ENCODE data around the gene DIPK1C. TPM values are rescaled to one million over a fixed set of nuclear protein-coding genes. Genes with fewer than 3 reads are reported as not detected.
A peak's percentile ranks its signal among the peaks of the same experiment; 100 is the strongest.

The DIPK1C gene
- total and polyA plus RNA-seq, 3 experiments from 2014 or later = not detected

DNA sequence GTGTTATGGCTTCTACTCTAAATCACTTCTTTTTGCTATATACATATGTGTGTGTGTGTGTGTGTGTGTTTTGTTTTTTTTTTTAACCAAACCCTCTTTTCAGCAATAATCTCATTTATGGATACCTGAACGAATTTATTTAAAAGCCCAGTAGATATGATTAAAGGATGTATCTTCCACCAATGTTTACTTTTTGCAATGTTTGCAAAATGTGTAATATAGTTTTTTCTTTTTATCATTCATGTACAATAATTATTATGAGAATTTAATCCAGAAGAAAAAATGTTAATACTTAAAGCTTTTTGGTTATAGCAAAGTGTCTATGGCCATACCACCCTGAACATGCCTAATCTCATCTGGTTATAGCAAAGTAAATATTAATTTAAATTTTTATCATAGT lies 37.4 kb upstream of the DIPK1C start:
- Mint-ChIP-seq H3K9me3 (no peaks in the 10 kb centered on the region), H3K27me3 (peaks cover 0 to 2% of the 10 kb centered on the region in 2 donors), H3K27ac (peak overlapping the region in 7 of 8 donors; percentile 4 to 97 (median 66)), H3K4me3 (peak overlapping the region; percentile 11 to 96 (median 52)), H3K4me1 (peaks cover 31 to 46% (median 38%) of the 10 kb centered on the region in 3 donors), H3K36me3 (peaks cover 0 to 17% (median 0%) of the 10 kb centered on the region in 3 donors)
- H3K4me3 ChIP-seq (ENCODE audit: low read length) = no peak overlapping the region
- CTCF ChIA-PET = interaction anchor here (1.4 to 7.7 kb wide), 6 partner anchors 9 to 296 kb away, joined by 3 to 156 read pairs (median 8); no protein-coding TSS in a partner anchor
- H3K9me3 ChIP-seq (ENCODE audit: low read length) = no peaks in the 10 kb centered on the region
- no peaks in the 10 kb centered on the region for H3K27me3 ChIP-seq (ENCODE audit: insufficient read depth, low read length, poor library complexity, severe bottlenecking)
- H3K36me3 ChIP-seq (ENCODE audit: insufficient read depth, low read length) = no peaks in the 10 kb centered on the region
- no peak overlapping the region for H3K27ac ChIP-seq (ENCODE audit: low read depth, low read length)
- H3K4me1 ChIP-seq (ENCODE audit: insufficient read depth, low read length) = peaks cover 25% of the 10 kb centered on the region
- no peak for DNase-seq
- POLR2A ChIA-PET = interaction anchor here (2.0 kb wide), 1 partner anchor 141 kb away, joined by 7 read pairs; no protein-coding TSS in a partner anchor

DNA sequence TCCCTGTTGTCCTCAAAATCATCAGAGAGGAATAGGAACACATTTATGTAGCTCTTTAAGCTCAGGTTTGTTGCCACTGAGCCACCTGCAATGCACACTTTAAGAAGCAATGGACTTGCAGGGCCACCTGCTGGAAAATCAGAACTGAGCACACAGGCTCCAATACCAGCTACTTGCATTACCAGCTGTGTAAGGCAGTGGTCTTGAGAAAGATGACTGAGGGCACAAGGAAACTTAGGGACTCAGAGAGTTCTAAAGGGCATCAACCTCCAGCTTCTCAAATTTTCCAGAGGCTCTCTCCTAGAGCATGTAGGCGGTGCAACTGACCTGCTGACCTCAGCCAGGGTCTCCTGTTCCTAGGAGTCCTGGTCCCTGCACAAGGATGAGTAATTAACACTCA lies 36.6 kb upstream of the DIPK1C start:
- CTCF ChIA-PET = interaction anchor here (0.6 to 7.7 kb wide), 36 partner anchors 8 to 300 kb away, joined by 3 to 156 read pairs (median 4); no protein-coding TSS in a partner anchor
- peaks cover 21% of the 10 kb centered on the region for H3K4me1 ChIP-seq (ENCODE audit: insufficient read depth, low read length)
- POLR2A ChIA-PET = interaction anchor here (0.8 to 1.1 kb wide), 3 partner anchors 120 to 141 kb away, joined by 3 to 5 read pairs (median 3); no protein-coding TSS in a partner anchor
- H3K4me1 Mint-ChIP-seq = peaks cover 23 to 37% (median 30%) of the 10 kb centered on the region in 3 donors
- peaks cover 0 to 11% (median 0%) of the 10 kb centered on the region in 3 donors for H3K36me3 Mint-ChIP-seq
- no peaks in the 10 kb centered on the region for H3K36me3 ChIP-seq (ENCODE audit: insufficient read depth, low read length)
- peak overlapping the region; percentile 8 to 97 (median 82) for H3K27ac Mint-ChIP-seq
- peak; percentile 34 to 82 (median 60) for DNase-seq
- H3K27ac ChIP-seq (ENCODE audit: low read depth, low read length) = no peak overlapping the region
- H3K4me3 ChIP-seq (ENCODE audit: low read length) = no peak overlapping the region
- no peaks in the 10 kb centered on the region for H3K27me3 ChIP-seq (ENCODE audit: insufficient read depth, low read length, poor library complexity, severe bottlenecking)
- H3K27me3 Mint-ChIP-seq = peaks cover 2 to 3% of the 10 kb centered on the region in 2 donors
- H3K4me3 Mint-ChIP-seq = peak overlapping the region in 2 of 7 donors; percentile 18 to 43
- no peaks in the 10 kb centered on the region for H3K9me3 ChIP-seq (ENCODE audit: low read length)
- H3K9me3 Mint-ChIP-seq = no peaks in the 10 kb centered on the region

DNA sequence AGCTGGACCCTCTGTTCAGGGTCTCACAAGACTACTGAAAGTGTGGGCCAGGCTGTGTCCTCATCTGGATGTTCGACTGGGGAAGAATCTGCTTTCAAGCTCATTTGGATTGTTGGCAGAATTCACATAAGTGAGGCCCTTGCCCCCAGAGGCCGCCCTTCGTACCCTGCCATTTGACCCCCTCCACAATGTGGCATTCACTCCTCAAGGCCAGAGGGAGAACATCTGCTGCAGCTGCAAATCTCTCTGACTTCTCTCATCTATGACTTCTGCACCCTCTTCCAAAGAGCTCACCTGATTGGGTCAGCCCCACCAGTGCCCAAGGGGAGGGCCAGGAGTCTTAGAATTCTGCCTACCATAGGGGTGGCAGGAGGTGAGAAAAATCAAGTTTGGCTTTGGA lies 35.2 kb upstream of the DIPK1C start:
- peaks cover 0 to 10% (median 0%) of the 10 kb centered on the region in 3 donors for H3K36me3 Mint-ChIP-seq
- no peak overlapping the region for H3K27ac ChIP-seq (ENCODE audit: low read depth, low read length)
- CTCF ChIA-PET = interaction anchor here (0.9 to 7.7 kb wide), 4 partner anchors 59 to 138 kb away, joined by 4 to 156 read pairs (median 8); no protein-coding TSS in a partner anchor
- no peaks in the 10 kb centered on the region for H3K9me3 Mint-ChIP-seq
- peaks cover 12 to 23% (median 15%) of the 10 kb centered on the region in 3 donors for H3K4me1 Mint-ChIP-seq
- DNase-seq = no peak
- no peaks in the 10 kb centered on the region for H3K9me3 ChIP-seq (ENCODE audit: low read length)
- H3K36me3 ChIP-seq (ENCODE audit: insufficient read depth, low read length) = no peaks in the 10 kb centered on the region
- H3K27me3 Mint-ChIP-seq = peaks cover 2 to 3% of the 10 kb centered on the region in 2 donors
- no peaks in the 10 kb centered on the region for H3K27me3 ChIP-seq (ENCODE audit: insufficient read depth, low read length, poor library complexity, severe bottlenecking)
- H3K4me3 Mint-ChIP-seq = no peak overlapping the region
- no peak overlapping the region for H3K4me3 ChIP-seq (ENCODE audit: low read length)
- H3K4me1 ChIP-seq (ENCODE audit: insufficient read depth, low read length) = peaks cover 7% of the 10 kb centered on the region
- POLR2A ChIA-PET = no interaction called here
- peak overlapping the region in 1 of 8 donors; percentile 26 for H3K27ac Mint-ChIP-seq

DNA sequence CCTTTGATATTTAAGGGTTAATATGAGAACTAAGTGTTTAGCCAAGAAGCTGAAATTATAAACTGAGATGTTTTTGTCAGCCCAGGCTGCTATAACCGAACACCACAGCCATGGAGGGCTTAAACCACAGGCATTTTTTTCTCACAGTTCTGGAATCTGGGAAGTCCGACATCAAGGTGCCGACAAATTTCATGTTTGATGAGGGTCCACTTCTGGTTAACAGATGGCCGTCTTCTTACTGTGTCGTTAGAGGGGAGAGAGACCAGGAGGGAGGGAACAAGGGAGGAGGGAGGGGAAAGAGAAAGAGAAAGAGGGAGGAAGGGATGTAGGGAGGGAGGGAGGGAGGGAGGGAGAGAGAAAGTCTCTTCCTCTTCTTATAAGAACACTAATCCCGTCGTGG lies 32.6 kb upstream of the DIPK1C start:
- Mint-ChIP-seq H3K9me3 (no peaks in the 10 kb centered on the region), H3K4me1 (peaks cover 10 to 16% (median 15%) of the 10 kb centered on the region in 3 donors), H3K27ac (peak overlapping the region in 1 of 8 donors; percentile 36), H3K36me3 (no peaks in the 10 kb centered on the region), H3K4me3 (no peak overlapping the region), H3K27me3 (peaks cover 0 to 3% of the 10 kb centered on the region in 2 donors)
- Histone ChIP-seq H3K4me3 (ENCODE audit: low read length) (no peak overlapping the region), H3K36me3 (ENCODE audit: insufficient read depth, low read length) (no peaks in the 10 kb centered on the region), H3K9me3 (ENCODE audit: low read length) (no peaks in the 10 kb centered on the region), H3K27me3 (ENCODE audit: insufficient read depth, low read length, poor library complexity, severe bottlenecking) (no peaks in the 10 kb centered on the region), H3K27ac (ENCODE audit: low read depth, low read length) (no peak overlapping the region), H3K4me1 (ENCODE audit: insufficient read depth, low read length) (peaks cover 7% of the 10 kb centered on the region)
- no peak for DNase-seq
- ChIA-PET POLR2A (no interaction called here), CTCF (no interaction called here)

DNA sequence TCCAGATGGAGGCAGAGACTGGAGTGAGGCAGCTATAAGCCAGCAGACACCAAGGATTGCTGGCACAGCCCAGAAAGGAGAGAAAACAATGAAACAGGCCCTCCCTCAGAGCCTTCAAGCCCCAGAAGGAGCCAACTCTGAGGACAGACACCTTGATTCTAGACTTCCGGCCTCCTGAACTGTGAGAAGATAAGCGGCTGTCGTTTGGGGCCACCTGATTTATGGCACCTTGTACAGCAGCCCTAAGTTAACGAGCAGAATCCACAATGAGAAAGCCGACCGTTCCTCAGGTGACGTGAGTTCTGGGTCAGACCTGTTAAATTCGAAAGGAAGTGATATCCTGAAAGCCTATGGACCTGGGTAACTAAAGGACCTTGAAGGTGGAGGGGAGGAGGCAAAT lies 31.8 kb upstream of the DIPK1C start:
- no peaks in the 10 kb centered on the region for H3K36me3 Mint-ChIP-seq
- POLR2A ChIA-PET = no interaction called here
- CTCF ChIA-PET = no interaction called here
- Histone ChIP-seq H3K9me3 (ENCODE audit: low read length) (no peaks in the 10 kb centered on the region), H3K4me1 (ENCODE audit: insufficient read depth, low read length) (peaks cover 10% of the 10 kb centered on the region), H3K4me3 (ENCODE audit: low read length) (no peak overlapping the region), H3K36me3 (ENCODE audit: insufficient read depth, low read length) (no peaks in the 10 kb centered on the region), H3K27ac (ENCODE audit: low read depth, low read length) (no peak overlapping the region), H3K27me3 (ENCODE audit: insufficient read depth, low read length, poor library complexity, severe bottlenecking) (no peaks in the 10 kb centered on the region)
- peaks cover 2 to 3% of the 10 kb centered on the region in 2 donors for H3K27me3 Mint-ChIP-seq
- H3K9me3 Mint-ChIP-seq = no peaks in the 10 kb centered on the region
- peaks cover 14 to 18% (median 18%) of the 10 kb centered on the region in 3 donors for H3K4me1 Mint-ChIP-seq
- no peak overlapping the region for H3K4me3 Mint-ChIP-seq
- no peak overlapping the region for H3K27ac Mint-ChIP-seq
- DNase-seq = no peak

DNA sequence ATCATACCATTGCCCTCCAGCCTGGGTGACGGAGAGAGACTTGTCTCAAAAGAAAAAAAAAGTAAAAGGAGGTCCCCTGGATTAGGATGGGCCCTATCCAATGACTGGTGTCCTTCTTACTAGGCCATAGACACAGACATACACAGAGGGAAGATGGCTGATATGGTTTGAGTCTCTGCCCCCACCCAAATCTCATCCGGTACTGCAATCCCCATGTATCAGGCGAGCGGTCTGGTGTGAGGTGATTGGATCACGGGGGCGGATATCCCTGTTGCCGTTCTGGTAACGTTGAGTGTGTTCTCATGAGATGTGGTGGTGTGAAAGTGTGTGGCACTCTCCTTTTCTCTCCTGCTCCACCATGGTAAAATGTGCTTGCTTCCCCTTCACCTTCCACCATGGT lies 31.2 kb upstream of the DIPK1C start:
- H3K9me3 Mint-ChIP-seq = no peaks in the 10 kb centered on the region
- H3K36me3 Mint-ChIP-seq = no peaks in the 10 kb centered on the region
- ChIA-PET CTCF (no interaction called here), POLR2A (no interaction called here)
- H3K27me3 Mint-ChIP-seq = peaks cover 2 to 3% of the 10 kb centered on the region in 2 donors
- H3K36me3 ChIP-seq (ENCODE audit: insufficient read depth, low read length) = no peaks in the 10 kb centered on the region
- H3K9me3 ChIP-seq (ENCODE audit: low read length) = no peaks in the 10 kb centered on the region
- H3K27ac Mint-ChIP-seq = no peak overlapping the region
- no peak overlapping the region for H3K4me3 Mint-ChIP-seq
- no peak overlapping the region for H3K27ac ChIP-seq (ENCODE audit: low read depth, low read length)
- H3K4me3 ChIP-seq (ENCODE audit: low read length) = no peak overlapping the region
- DNase-seq = no peak
- H3K4me1 Mint-ChIP-seq = peaks cover 13 to 18% (median 14%) of the 10 kb centered on the region in 3 donors
- peaks cover 10% of the 10 kb centered on the region for H3K4me1 ChIP-seq (ENCODE audit: insufficient read depth, low read length)
- H3K27me3 ChIP-seq (ENCODE audit: insufficient read depth, low read length, poor library complexity, severe bottlenecking) = no peaks in the 10 kb centered on the region

DNA sequence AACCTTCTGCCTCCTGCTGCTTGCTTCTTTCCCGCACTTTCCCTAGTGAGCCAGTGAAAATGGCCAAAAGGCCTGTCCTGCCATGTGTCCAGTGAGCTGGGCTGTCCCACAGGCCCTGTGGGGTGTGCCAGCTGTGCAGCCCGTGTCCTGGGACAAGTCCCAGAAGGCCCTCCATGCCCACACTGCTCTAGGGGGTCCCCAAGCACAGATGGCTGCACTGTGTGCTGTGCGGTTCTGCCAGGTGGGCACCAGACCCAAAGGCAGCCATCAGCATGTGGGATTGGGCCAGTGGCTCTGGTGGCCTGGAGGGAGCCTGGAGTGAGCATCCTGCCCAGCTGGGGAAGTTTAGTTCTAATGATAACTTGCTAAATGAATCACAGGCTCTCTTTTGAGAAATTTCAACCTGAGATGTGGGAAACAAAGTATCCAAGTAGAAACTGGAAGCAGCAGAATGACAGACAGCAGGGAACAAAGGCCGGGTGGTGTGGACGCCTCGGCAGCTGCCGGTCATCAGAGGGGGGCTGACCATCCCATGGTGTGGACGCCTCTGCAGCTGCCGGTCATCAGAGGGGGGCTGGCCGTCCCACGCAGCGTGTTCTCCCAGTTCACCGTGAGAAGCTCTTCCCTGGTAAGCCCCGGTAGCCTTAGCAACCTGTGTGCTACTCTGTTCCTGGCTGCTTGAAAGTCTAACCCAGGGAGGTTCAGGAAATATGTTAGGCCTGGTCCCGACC lies 29.2 kb upstream of the DIPK1C start:
- Histone ChIP-seq H3K27ac (ENCODE audit: low read depth, low read length) (no peak overlapping the region), H3K4me3 (ENCODE audit: low read length) (no peak overlapping the region), H3K4me1 (ENCODE audit: insufficient read depth, low read length) (peaks cover 10% of the 10 kb centered on the region), H3K9me3 (ENCODE audit: low read length) (no peaks in the 10 kb centered on the region), H3K27me3 (ENCODE audit: insufficient read depth, low read length, poor library complexity, severe bottlenecking) (no peaks in the 10 kb centered on the region), H3K36me3 (ENCODE audit: insufficient read depth, low read length) (no peaks in the 10 kb centered on the region)
- H3K4me3 Mint-ChIP-seq = no peak overlapping the region
- H3K27me3 Mint-ChIP-seq = peaks cover 2 to 8% of the 10 kb centered on the region in 2 donors
- ChIA-PET CTCF (interaction anchor here (1.9 kb wide), 1 partner anchor 8 kb away, joined by 7 read pairs; no protein-coding TSS in a partner anchor), POLR2A (no interaction called here)
- peak overlapping the region in 1 of 8 donors; percentile 16 for H3K27ac Mint-ChIP-seq
- DNase-seq = no peak
- H3K36me3 Mint-ChIP-seq = no peaks in the 10 kb centered on the region
- H3K4me1 Mint-ChIP-seq = peaks cover 14 to 18% (median 17%) of the 10 kb centered on the region in 3 donors
- H3K9me3 Mint-ChIP-seq = no peaks in the 10 kb centered on the region

DNA sequence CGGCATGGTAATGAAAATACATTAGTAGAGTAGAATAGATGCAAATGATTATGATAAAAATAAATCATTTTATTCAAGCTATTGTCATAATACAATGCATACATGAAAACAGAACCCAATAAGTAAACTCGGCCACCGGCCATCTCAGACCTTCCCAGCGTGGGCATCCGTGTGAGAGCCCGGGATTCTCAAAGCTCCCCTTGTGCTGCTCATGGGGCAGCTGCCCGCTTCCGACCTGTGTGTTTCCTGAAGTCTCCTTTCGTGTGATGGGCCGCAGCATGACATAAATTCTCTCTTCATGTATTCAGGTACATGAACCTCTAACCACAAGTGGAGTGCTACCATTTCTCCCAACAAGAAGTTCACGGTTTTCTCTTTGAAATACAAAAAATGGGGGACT lies 25.6 kb upstream of the DIPK1C start:
- no peak overlapping the region for H3K27ac Mint-ChIP-seq
- no peaks in the 10 kb centered on the region for H3K27me3 ChIP-seq (ENCODE audit: insufficient read depth, low read length, poor library complexity, severe bottlenecking)
- H3K27me3 Mint-ChIP-seq = peaks cover 13 to 20% of the 10 kb centered on the region in 2 donors
- no peaks in the 10 kb centered on the region for H3K36me3 ChIP-seq (ENCODE audit: insufficient read depth, low read length)
- H3K4me1 Mint-ChIP-seq = peaks cover 14 to 18% (median 17%) of the 10 kb centered on the region in 3 donors
- no peaks in the 10 kb centered on the region for H3K36me3 Mint-ChIP-seq
- H3K4me3 ChIP-seq (ENCODE audit: low read length) = no peak overlapping the region
- CTCF ChIA-PET = interaction anchor here (1.1 kb wide), 1 partner anchor 129 kb away, joined by 3 read pairs; no protein-coding TSS in a partner anchor
- peak overlapping the region in 1 of 7 donors; percentile 15 for H3K4me3 Mint-ChIP-seq
- H3K9me3 Mint-ChIP-seq = no peaks in the 10 kb centered on the region
- no peak for DNase-seq
- no peak overlapping the region for H3K27ac ChIP-seq (ENCODE audit: low read depth, low read length)
- H3K9me3 ChIP-seq (ENCODE audit: low read length) = no peaks in the 10 kb centered on the region
- POLR2A ChIA-PET = no interaction called here
- peaks cover 10% of the 10 kb centered on the region for H3K4me1 ChIP-seq (ENCODE audit: insufficient read depth, low read length)
